HEK293T (cell line): ENCODE measurements around the gene KPTN.
A peak's percentile ranks its signal among the peaks of the same experiment; 100 is the strongest.

Experiments used
- CTCF ChIA-PET: fragments of 350-600 bp; formaldehyde crosslinking; extraction: SDS; loops from one replicate; lab custom pipeline; 2021; ENCODE audit warnings: antibody characterized with exemption, inconsistent platforms; lab: Yijun Ruan, JAX
- POLR2A ChIA-PET: fragments of 350-600 bp; formaldehyde crosslinking; extraction: SDS; loops from one replicate; lab custom pipeline; 2020; ENCODE audit warnings: antibody characterized with exemption, inconsistent platforms; lab: Yijun Ruan, JAX
- DNase-seq: peaks from one replicate; pipeline ENCODE4 v3.0.0; 2012; ENCODE audit warnings: mixed read lengths; ENCODE audit errors: extremely low spot score
- ARNT ChIP-seq: fragments of 450-650 bp; IDR thresholded peaks from 2 replicates; pipeline ENCODE4 v1.6.1; 2017; ENCODE audit warnings: mild to moderate bottlenecking
- BHLHE40 ChIP-seq: fragments of 450-650 bp; IDR thresholded peaks from 2 replicates; pipeline ENCODE4 v1.6.1; 2016; ENCODE audit warnings: mild to moderate bottlenecking, moderate library complexity, borderline replicate concordance
- CTBP1 ChIP-seq: fragments of 450-650 bp; IDR thresholded peaks from 2 replicates; pipeline ENCODE4 v1.6.1; 2016; ENCODE audit warnings: borderline replicate concordance
- ELF4 ChIP-seq: fragments of 450-650 bp; IDR thresholded peaks from 2 replicates; pipeline ENCODE4 v1.6.1; 2017; ENCODE audit warnings: antibody characterized with exemption
- FOXA1 ChIP-seq: fragments of 450-650 bp; IDR thresholded peaks from 2 replicates; pipeline ENCODE4 v1.6.1; 2016; ENCODE audit warnings: mild to moderate bottlenecking
- FOXK2 ChIP-seq: fragments of 450-650 bp; IDR thresholded peaks from 2 replicates; pipeline ENCODE4 v1.6.1; 2016; ENCODE audit warnings: mild to moderate bottlenecking
- FOXM1 ChIP-seq: fragments of 450-650 bp; IDR thresholded peaks from 2 replicates; pipeline ENCODE4 v1.6.1; 2017; ENCODE audit warnings: mild to moderate bottlenecking, borderline replicate concordance
- HDGF ChIP-seq: fragments of 450-650 bp; IDR thresholded peaks from 2 replicates; pipeline ENCODE4 v1.6.1; 2017; ENCODE audit warnings: antibody characterized with exemption, borderline replicate concordance
- L3MBTL2 ChIP-seq: fragments of 450-650 bp; conservative IDR thresholded peaks from 2 replicates; pipeline ENCODE4 v1.6.1; 2016; ENCODE audit warnings: mild to moderate bottlenecking
- LEF1 ChIP-seq: fragments of 450-650 bp; IDR thresholded peaks from 2 replicates; pipeline ENCODE4 v1.6.1; 2017; ENCODE audit warnings: mild to moderate bottlenecking, borderline replicate concordance
- NFRKB ChIP-seq: fragments of 450-650 bp; IDR thresholded peaks from 2 replicates; pipeline ENCODE4 v1.6.1; 2016; ENCODE audit warnings: mild to moderate bottlenecking, moderate library complexity
- SP1 ChIP-seq: fragments of 450-650 bp; IDR thresholded peaks from 2 replicates; pipeline ENCODE4 v1.6.1; 2017
- SUZ12 ChIP-seq: fragments of 450-650 bp; IDR thresholded peaks from 2 replicates; pipeline ENCODE4 v1.6.1; 2016; ENCODE audit warnings: mild to moderate bottlenecking
- TARDBP ChIP-seq: fragments of 450-650 bp; IDR thresholded peaks from 2 replicates; pipeline ENCODE4 v1.6.1; 2016
- ZNF384 ChIP-seq: fragments of 450-650 bp; IDR thresholded peaks from 2 replicates; pipeline ENCODE4 v1.6.1; 2016

The KPTN gene

GRCh38 chr19:47485210-47485609 lies 1.2 kb upstream of the KPTN start:
- DNase-seq = no peak
- TF ChIP-seq FOXM1 = no peak
- TF ChIP-seq ARNT = no peak
- no peak for TF ChIP-seq LEF1
- no peak for TF ChIP-seq SP1
- no peak for TF ChIP-seq L3MBTL2
- no peak for TF ChIP-seq ELF4
- TF ChIP-seq BHLHE40 = no peak
- CTCF ChIA-PET = interaction anchor here (0.6 to 1.2 kb wide), 2 partner anchors 18 to 44 kb away, joined by 3 to 4 read pairs; no protein-coding TSS in a partner anchor
- POLR2A ChIA-PET = no interaction called here

- DNase-seq = no peak
- CTCF ChIA-PET = interaction anchor here (0.6 to 1.1 kb wide), 5 partner anchors 39 to 834 kb away, joined by 3 to 8 read pairs (median 4); no protein-coding TSS in a partner anchor
- POLR2A ChIA-PET = interaction anchor here (0.9 to 1.3 kb wide), 9 partner anchors 9 to 50 kb away, joined by 3 to 12 read pairs (median 4); partner anchors contain the start of gene SLC8A2
- no peak for TF ChIP-seq ELF4
- TF ChIP-seq FOXK2 = no peak
Observed at GRCh38 chr19:47483200-47483599, 819 bp downstream of the KPTN start.

GRCh38 chr19:47481460-47482052 lies 2.5 kb downstream of the KPTN start:
- no peak for DNase-seq
- TF ChIP-seq CTBP1 (no peak), ARNT (peak; percentile 7; the same call in 1 of the 2 replicates)
- ChIA-PET CTCF (no interaction called here), POLR2A (no interaction called here)

GRCh38 chr19:47480658-47481057 lies 3.4 kb downstream of the KPTN start:
- CTCF ChIA-PET = no interaction called here
- no peak for DNase-seq
- POLR2A ChIA-PET = no interaction called here
- TF ChIP-seq CTBP1 (no peak), SUZ12 (no peak), LEF1 (no peak), TARDBP (no peak), ZNF384 (no peak), FOXM1 (no peak), FOXK2 (no peak)

GRCh38 chr19:47479701-47480503 lies 4.1 kb downstream of the KPTN start:
- CTCF ChIA-PET = no interaction called here
- TF ChIP-seq ZNF384 (no peak), SUZ12 (no peak), BHLHE40 (no peak), HDGF (no peak), CTBP1 (no peak), L3MBTL2 (no peak), FOXM1 (no peak), FOXA1 (no peak), TARDBP (no peak), LEF1 (no peak), ELF4 (no peak), ARNT (no peak), NFRKB (no peak), SP1 (no peak; the same call in 1 of the 2 replicates)
- POLR2A ChIA-PET = no interaction called here
- no peak for DNase-seq

- CTCF ChIA-PET = no interaction called here
- no peak for DNase-seq
Observed at GRCh38 chr19:47476438-47476972, 7.5 kb downstream of the KPTN start.

GRCh38 chr19:47475465-47475864 lies 8.6 kb downstream of the KPTN start:
- DNase-seq = no peak
- no peak for TF ChIP-seq ELF4
- no peak for TF ChIP-seq ARNT
- POLR2A ChIA-PET = interaction anchor here (0.6 to 1.1 kb wide), 2 partner anchors 9 to 74 kb away, joined by 3 read pairs; partner anchors contain the start of gene KPTN
- CTCF ChIA-PET = no interaction called here

More at GRCh38 chr19:47476438-47476972, 7.5 kb downstream of the KPTN start:
- TF ChIP-seq TARDBP (no peak), CTBP1 (no peak), FOXA1 (no peak), HDGF (no peak)
- POLR2A ChIA-PET = no interaction called here

GRCh38 chr19:47473336-47473735 lies 10.7 kb downstream of the KPTN start:
- ChIA-PET POLR2A (interaction anchor here (1.3 kb wide), 1 partner anchor 10 kb away, joined by 4 read pairs; the partner anchor contains the start of gene KPTN), CTCF (no interaction called here)
- DNase-seq = no peak
- no peak for TF ChIP-seq ELF4
